ENCODE data around the gene MLLT3.

MLLT3 gene

GRCh38 chr9:20369391-20369790 lies 252.9 kb downstream of the MLLT3 start:
- FAIRE-seq, result no peak

DNA sequence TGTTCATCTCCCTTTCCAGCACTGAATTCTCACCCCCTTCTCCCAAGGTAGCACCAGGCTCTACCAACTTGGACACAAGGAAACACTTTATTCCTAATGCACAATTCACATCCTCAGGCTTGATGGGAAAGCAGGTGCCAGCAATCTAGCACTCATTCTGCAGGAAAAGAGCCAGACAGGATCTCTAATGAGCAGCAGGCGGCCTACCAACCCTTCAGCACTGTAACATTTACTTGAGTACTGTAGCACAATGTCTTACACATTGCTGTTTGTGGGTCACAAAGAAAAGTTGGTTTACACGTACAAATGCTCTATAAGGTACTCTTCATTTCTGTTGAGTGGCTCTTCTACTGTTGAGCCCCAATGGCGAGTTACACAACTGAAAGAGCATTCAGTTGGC lies 254.4 kb downstream of the MLLT3 start:
- no peak for FAIRE-seq

DNA sequence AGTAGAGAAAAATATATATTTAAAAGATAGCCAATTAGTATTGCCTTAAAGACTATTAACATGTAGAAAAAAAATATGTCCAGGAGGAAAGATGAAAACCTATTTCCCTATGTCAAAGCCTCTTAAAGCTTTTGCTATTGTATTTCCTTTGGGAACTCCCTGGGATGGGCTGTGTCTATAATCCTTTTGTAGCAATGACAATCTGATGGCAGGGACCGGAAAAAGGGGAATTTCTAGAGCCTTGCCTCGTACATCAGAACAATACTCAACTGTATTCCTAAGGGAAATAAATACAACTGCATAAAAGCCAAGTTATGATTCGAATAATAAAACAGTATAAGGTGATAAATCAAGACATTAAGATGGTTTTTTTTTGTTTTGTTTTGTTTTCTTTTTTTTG lies 257.3 kb downstream of the MLLT3 start:
- no peak for FAIRE-seq

GRCh38 chr9:20363233-20363632 lies 259.1 kb downstream of the MLLT3 start:
- FAIRE-seq, result no peak

DNA sequence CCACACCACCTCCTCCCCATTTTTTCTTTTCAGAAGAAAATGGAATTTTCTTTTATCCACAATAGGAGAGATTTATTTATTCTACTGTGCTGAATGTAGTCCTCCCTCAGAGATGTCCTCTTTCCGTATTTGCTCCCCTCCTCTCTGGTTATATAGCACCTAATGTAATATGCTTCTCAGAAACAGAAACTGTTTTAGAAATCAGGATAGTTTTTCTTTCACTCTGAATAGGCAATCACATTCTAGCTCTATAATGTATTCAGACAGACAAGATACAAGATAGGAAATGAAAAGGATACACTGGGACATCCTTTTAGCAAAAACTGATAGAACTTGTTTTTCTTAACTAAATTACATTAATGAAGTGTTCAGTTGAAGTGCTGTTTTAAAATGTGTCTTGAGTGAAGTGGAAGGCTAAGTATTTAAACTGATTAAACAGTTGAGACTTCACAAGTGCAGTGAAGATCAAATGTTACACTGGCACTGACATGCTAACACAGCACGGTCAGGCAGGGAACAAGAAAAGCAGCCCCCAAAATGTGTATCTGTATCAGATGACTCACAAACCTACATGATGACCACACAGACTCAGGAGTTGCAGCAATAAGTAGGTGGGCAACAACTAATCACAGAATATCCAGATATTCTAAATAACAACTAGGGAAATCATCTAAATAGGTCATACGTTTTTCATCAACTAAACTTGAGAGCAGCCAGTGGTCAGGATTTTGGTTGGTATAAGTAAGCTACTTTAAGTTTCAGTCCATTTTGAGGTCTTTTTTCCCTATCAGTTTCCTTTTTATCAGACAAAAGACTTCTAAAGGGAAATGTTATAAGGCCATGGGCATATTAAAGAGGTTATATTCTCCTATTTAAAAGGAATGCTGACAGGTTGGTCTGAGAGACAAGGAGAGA lies 260.4 kb downstream of the MLLT3 start:
- no peak for FAIRE-seq

DNA sequence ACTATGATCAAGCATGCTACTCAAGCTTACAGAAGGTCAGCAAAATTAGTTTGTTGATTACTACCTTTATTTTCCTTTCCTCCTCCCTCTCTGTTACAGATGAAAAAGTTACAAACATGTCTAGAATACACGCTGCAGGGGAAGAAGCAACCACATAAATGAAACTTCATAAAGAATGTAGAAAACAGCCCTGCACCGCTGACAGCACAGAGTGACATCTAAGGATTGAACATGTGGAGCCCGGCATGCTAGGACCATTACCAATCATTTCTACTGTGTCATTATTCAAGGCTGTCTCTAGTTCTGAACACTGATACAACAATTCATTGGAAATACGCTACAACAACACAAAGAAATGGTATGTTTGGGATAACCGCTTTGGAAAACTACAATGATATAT lies 261.1 kb downstream of the MLLT3 start:
- FAIRE-seq, result no peak

- FAIRE-seq, result no peak
Observed at GRCh38 chr9:20358207-20358606, 264.1 kb downstream of the MLLT3 start.

GRCh38 chr9:20357037-20357432 lies 265.3 kb downstream of the MLLT3 start:
- no peak for FAIRE-seq

- FAIRE-seq, result peak; percentile 49
Observed at GRCh38 chr9:20356403-20357036, 265.8 kb downstream of the MLLT3 start.

- no peak for FAIRE-seq
Observed at GRCh38 chr9:20355022-20355421, 267.3 kb downstream of the MLLT3 start.

- FAIRE-seq, result no peak
Observed at GRCh38 chr9:20353931-20354652, 268.2 kb downstream of the MLLT3 start.

- no peak for FAIRE-seq
Observed at GRCh38 chr9:20353524-20353923, 268.8 kb downstream of the MLLT3 start.

- FAIRE-seq, result no peak
Observed at GRCh38 chr9:20352591-20352990, 269.7 kb downstream of the MLLT3 start.

DNA sequence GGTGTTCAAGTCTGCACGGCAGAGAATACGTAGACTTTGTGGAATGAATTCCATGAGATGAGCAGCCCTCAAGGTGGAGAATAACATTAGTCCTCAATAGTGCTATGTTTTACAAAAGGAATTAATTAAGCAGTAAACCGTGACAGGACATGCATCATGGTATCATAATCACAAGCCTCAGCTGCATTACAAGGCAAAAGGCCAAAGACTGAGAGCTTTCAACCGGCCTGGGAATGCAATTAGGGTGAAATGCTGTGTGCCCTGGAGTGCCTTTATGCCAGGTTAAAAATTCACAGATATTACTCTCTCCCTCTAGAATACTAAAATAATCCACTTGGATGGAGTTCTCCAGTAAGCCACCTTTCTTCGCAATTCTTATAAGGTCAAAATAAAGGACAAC lies 270.6 kb downstream of the MLLT3 start:
- no peak for FAIRE-seq

DNA sequence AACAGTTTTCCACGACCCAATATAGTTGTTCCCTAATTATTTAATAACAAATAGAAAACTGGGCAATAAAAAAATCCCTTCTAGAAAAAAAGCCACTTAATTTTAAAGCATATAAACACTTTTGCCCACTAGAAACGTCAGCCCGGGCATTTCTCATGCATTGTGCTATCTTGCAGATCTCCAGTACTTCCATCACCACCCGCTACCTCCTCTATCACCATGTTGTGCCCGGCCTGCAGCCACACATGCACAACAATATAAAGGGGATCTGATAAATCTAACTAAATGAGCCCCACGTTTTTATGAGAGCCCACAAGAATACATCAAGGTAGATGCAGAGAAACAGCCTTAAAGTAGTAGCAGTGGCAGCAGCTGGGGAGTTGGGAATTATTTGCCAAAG lies 272.7 kb downstream of the MLLT3 start:
- FAIRE-seq, result no peak

DNA sequence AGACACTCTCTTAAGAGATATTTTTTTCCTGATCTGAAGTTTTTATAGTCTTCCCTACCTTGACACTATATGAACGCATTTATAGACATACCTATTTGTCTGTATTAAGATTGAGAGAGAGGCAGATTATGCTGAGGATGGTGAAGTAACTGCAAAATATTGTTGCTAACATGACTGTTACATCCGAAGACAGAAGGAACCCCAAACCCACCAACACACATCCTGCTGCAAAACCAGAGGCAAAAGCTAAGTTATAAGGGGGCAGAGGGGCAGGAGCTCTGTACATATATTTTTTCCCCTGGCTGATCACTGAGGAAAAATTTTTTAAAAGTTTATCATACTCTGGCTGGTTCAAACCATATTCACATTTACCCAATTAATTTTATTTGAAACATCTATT lies 279.0 kb downstream of the MLLT3 start:
- no peak for FAIRE-seq

- no peak for FAIRE-seq
Observed at GRCh38 chr9:20340511-20340861, 281.8 kb downstream of the MLLT3 start.

DNA sequence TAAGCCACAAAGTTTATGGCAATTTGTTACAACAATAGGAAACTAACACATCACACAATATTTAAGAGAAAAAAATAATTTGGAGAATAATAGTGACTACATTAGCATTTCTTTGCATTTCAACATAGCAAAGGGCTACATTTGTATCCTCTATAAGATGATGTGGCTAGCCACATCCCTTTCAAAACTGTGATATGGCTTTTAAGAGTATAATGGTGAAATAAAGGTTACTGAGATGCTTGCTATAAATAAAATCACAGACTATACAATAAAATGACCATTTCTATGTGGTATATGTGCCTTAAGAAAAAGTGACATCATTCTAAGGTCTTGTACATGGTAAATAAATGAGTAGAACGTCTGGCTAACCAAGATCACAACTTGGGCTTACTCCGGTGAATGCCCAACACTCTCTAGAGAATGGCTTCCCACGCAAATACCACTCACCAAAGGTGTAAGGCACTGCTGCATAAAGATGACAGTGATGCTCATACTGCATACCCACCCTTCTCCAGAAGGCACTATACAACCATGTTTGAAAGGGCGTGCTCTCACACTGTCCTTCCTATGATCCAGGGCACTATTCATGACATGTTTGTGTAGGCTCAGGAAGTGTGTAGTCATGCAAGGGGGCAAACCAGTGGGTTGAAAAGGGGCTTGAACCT lies 286.5 kb downstream of the MLLT3 start:
- no peak for FAIRE-seq

DNA sequence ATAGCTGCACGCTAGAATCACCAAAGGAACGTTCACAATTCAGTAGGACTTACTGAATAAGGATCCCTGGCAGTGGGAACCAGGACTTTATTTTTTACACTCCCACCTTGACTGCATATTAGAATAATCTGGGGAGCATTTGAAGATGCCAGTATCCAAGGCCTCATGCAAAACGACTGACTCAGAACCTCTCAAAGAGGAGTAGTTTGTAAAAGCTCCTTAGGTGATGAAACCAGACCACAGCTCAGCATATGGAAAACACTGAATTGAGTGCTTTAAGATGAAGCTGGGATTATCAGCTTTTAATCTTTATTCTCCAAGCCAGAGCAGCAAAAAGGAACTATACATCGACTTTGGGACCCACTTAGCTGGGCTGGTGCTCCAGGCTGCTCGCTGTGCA lies 288.3 kb downstream of the MLLT3 start:
- FAIRE-seq, result no peak

GRCh38 chr9:20331095-20331685 lies 291.1 kb downstream of the MLLT3 start:
- FAIRE-seq, result no peak

GRCh38 chr9:20330688-20331087 lies 291.6 kb downstream of the MLLT3 start:
- no peak for FAIRE-seq

DNA sequence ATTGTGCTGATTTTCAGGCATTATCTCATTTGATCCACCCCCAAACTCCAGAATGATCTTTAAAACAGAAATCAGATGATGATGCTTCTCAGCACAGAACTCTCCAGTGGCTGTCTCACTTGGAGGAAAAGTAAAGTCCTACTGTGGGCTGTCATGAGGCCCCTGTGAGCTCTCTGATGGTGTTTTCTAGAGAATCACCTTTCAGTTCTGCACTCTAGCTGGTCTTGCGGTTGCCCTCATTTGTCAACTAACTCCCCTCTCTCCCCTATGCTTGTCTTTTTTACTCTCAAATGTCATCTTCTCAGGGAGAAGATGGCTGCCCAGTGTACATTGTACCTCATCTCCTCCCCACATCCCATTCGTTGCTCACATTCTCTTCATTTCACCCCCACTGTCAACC lies 295.8 kb downstream of the MLLT3 start:
- FAIRE-seq, result no peak

DNA sequence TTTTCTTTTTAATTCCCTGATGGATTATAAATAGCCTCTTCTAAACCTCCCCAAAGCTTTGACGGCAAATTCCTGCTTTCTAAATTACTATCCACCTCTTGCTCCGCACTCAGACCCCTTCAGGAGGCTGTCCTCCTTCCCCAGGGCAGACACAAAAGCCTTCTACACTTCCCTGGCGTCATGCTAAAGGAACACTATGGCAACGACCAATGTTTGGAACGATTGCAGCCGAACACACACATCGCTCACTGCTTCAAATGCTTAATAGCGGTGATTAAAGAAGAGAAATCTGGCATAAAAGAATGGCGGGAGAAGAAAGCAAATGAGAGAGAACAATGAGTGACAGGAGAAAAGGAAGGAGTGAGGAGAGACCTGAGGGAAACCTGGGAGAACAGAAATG lies 297.3 kb downstream of the MLLT3 start:
- FAIRE-seq, result no peak
